OCI-LY7 (cell line): Measurements from ENCODE around the gene DSCAM. TPM values are rescaled to one million over a fixed set of nuclear protein-coding genes. Genes with fewer than 3 reads are reported as not detected.

Experiments
- BruUV-seq: library from RNA; stranded (reverse); fragments of 400-500 nt; replicated peaks from 2 replicates; lab custom pipeline; 2021; lab: Mats Ljungman, UMichigan
- CTCF ChIA-PET: fragments of 300-600 bp; sonication (Branson Sonifier 250); formaldehyde crosslinking; loops from one replicate; lab custom pipeline; 2022; ENCODE audit warnings: antibody characterized with exemption; ENCODE audit not compliant: unreplicated experiment; lab: Charles Lee
- POLR2A ChIA-PET: fragments of 300-600 bp; sonication (Branson Sonifier 250); formaldehyde crosslinking; loops from one replicate; lab custom pipeline; 2022; ENCODE audit warnings: antibody characterized with exemption; lab: Charles Lee
- DNase-seq: peaks from one replicate; pipeline ENCODE4 v3.0.0-alpha.2; 2015; ENCODE audit warnings: low spot score
- H2AFZ ChIP-seq: fragments of 200-600 bp; sonication (generic), shearing (Covaris generic); 2 replicates; pipeline ENCODE4 v1.6.1; 2014; ENCODE audit warnings: mild to moderate bottlenecking, antibody characterized with exemption, low read length, moderate library complexity
- H3K27ac ChIP-seq: fragments of 200-600 bp; sonication (generic); 2 replicates; pipeline ENCODE4 v1.5.1; 2014; ENCODE audit warnings: mixed run types, low read depth, mild to moderate bottlenecking, moderate library complexity, low read length, inconsistent platforms; ENCODE audit not compliant: poor library complexity, severe bottlenecking
- H3K36me3 ChIP-seq: fragments of 200-600 bp; sonication (generic); 2 replicates; pipeline ENCODE4 v1.6.1; 2014; ENCODE audit warnings: mild to moderate bottlenecking, antibody characterized with exemption, low read length, moderate library complexity, mixed read lengths; ENCODE audit not compliant: insufficient read depth
- H3K4me1 ChIP-seq: fragments of 200-600 bp; sonication (generic); 2 replicates; pipeline ENCODE4 v1.5.1; 2014; ENCODE audit warnings: mild to moderate bottlenecking, low read length; ENCODE audit not compliant: insufficient read depth, poor library complexity, severe bottlenecking
- H3K4me2 ChIP-seq: fragments of 200-600 bp; sonication (generic); 2 replicates; pipeline ENCODE4 v1.6.1; 2014; ENCODE audit warnings: mild to moderate bottlenecking, low read length
- H3K4me3 ChIP-seq: fragments of 200-600 bp; sonication (generic); 2 replicates; pipeline ENCODE4 v1.5.1; 2014; ENCODE audit warnings: mild to moderate bottlenecking, low read depth, low read length; ENCODE audit not compliant: poor library complexity, severe bottlenecking
- H3K79me2 ChIP-seq: fragments of 200-600 bp; sonication (generic); 2 replicates; pipeline ENCODE4 v1.6.1; 2016; ENCODE audit warnings: low read depth, mild to moderate bottlenecking, low read length, moderate library complexity, mixed read lengths; ENCODE audit not compliant: insufficient read depth
- H3K9me2 ChIP-seq: fragments of 200-600 bp; sonication (generic); 2 replicates; pipeline ENCODE4 v1.6.1; 2016; ENCODE audit warnings: mild to moderate bottlenecking, low read length, mixed read lengths; ENCODE audit not compliant: insufficient read depth
- H3K9me3 ChIP-seq: fragments of 200-600 bp; sonication (generic); 2 replicates; pipeline ENCODE4 v1.6.1; 2014; ENCODE audit warnings: mild to moderate bottlenecking, mixed run types, low read length, mixed read lengths
- H4K20me1 ChIP-seq: fragments of 200-600 bp; sonication (generic); 2 replicates; pipeline ENCODE4 v1.6.1; 2014; ENCODE audit warnings: mild to moderate bottlenecking, antibody characterized with exemption, low read length, moderate library complexity, mixed read lengths; ENCODE audit not compliant: insufficient read depth
- CTCF ChIP-seq: fragments of 200-600 bp; sonication (generic); conservative IDR thresholded peaks from 2 replicates; pipeline ENCODE4 v1.5.1; 2014; ENCODE audit warnings: mild to moderate bottlenecking, antibody characterized with exemption, low read length, moderate library complexity, mixed read lengths
- EZH2phosphoT487 ChIP-seq: fragments of 200-600 bp; sonication (generic); IDR thresholded peaks from 2 replicates; pipeline ENCODE4 v1.6.1; 2018; ENCODE audit warnings: low read depth, borderline replicate concordance, mild to moderate bottlenecking, mixed run types, antibody characterized with exemption, low read length, moderate library complexity, mixed read lengths
- intact Hi-C: fragments of 100-400 bp; cut with micrococcal nuclease; formaldehyde crosslinking; loops from one replicate; pipeline ENCODE4 v1.10.0; 2022; ENCODE audit not compliant: unreplicated experiment
- total RNA-seq, 2 experiments: library from RNA; depleted of rRNA in 1 of 2; stranded (reverse); fragments of >200 nt in 1 of 2; shearing (Covaris generic) in 1 of 2; gene quantifications; 2 replicates each; pipeline ENCODE4 v1.2.3, GENCODE V29; 2014 to 2022

The DSCAM gene
- total RNA-seq, 2 experiments from 2014 or later, result not detected

DNA sequence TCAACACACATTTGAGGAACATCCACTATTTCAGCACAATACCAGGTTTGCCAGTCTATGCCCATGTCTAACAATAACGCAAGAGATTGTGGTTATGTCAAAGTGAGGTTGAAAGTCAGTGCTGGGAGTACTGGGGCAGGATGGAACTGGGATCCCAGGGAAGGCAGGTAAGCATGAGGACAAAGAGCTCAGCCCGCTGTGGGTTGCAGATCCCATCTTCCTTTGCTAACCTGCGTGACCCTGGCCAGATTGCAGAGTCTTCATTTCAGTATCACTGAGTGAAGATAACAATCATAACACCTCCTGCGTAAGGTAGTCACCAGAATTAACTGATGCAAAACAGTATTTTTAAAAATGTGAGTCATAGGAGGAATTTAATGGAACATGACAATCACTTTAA lies 729.7 kb downstream of the DSCAM start:
- Histone ChIP-seq H3K4me3 (no peak overlapping the region), H2AFZ (no peak overlapping the region), H3K9me2 (no peaks in the 10 kb centered on the region), H3K4me1 (no peaks in the 10 kb centered on the region), H3K36me3 (no peaks in the 10 kb centered on the region), H3K79me2 (no peaks in the 10 kb centered on the region), H3K27ac (no peak overlapping the region), H3K9me3 (no peaks in the 10 kb centered on the region), H3K4me2 (no peak overlapping the region), H4K20me1 (no peaks in the 10 kb centered on the region)
- DNase-seq, result no peak
- CTCF ChIA-PET, result no interaction called here
- POLR2A ChIA-PET, result no interaction called here
- intact Hi-C loops, result no loop called here
- BruUV-seq, result no TSS peak
- TF ChIP-seq EZH2phosphoT487 (no peak), CTCF (no peak)

GRCh38 chr21:40115775-40116174 lies 731.2 kb downstream of the DSCAM start:
- Histone ChIP-seq H3K9me2 (no peaks in the 10 kb centered on the region), H3K4me2 (no peak overlapping the region), H3K9me3 (no peaks in the 10 kb centered on the region), H3K4me1 (no peaks in the 10 kb centered on the region), H3K36me3 (no peaks in the 10 kb centered on the region), H3K79me2 (no peaks in the 10 kb centered on the region), H2AFZ (no peak overlapping the region), H3K4me3 (no peak overlapping the region), H3K27ac (no peak overlapping the region), H4K20me1 (no peaks in the 10 kb centered on the region)
- no TSS peak for BruUV-seq
- intact Hi-C loops, result no loop called here
- DNase-seq, result no peak
- TF ChIP-seq EZH2phosphoT487, result no peak
- TF ChIP-seq CTCF, result no peak
- ChIA-PET CTCF (no interaction called here), POLR2A (no interaction called here)

DNA sequence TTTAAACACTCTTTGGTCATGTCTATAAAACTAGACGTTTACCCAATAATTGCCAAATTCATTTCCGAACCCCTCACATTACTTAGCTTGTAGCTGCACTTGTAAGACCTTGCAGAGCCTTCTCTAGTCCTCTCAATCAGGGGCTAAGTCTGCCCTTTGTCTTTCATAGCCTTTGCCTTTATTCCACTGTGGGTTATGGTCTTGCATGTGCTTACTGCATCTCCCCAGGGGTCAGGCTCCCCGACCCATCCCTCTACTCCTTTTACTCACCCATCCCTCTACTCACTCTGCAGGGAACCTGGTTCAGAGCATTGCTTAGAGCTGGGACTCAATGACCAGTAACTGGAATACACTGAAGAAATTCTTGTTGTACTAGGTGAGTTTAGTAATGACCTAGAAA lies 744.3 kb downstream of the DSCAM start:
- no peaks in the 10 kb centered on the region for H3K4me1 ChIP-seq
- no TSS peak for BruUV-seq
- H3K9me2 ChIP-seq, result no peaks in the 10 kb centered on the region
- no peaks in the 10 kb centered on the region for H4K20me1 ChIP-seq
- H3K4me3 ChIP-seq, result no peak overlapping the region
- ChIA-PET CTCF (no interaction called here), POLR2A (no interaction called here)
- no peak overlapping the region for H3K27ac ChIP-seq
- no peak overlapping the region for H3K4me2 ChIP-seq
- no peak for DNase-seq
- no peaks in the 10 kb centered on the region for H3K79me2 ChIP-seq
- TF ChIP-seq EZH2phosphoT487 (no peak), CTCF (no peak)
- no peak overlapping the region for H2AFZ ChIP-seq
- no peaks in the 10 kb centered on the region for H3K9me3 ChIP-seq
- intact Hi-C loops, result no loop called here
- no peaks in the 10 kb centered on the region for H3K36me3 ChIP-seq
